ENCODE measurements around the gene CYP2E1.
"Not testable (repeated sequence)": the region's sequence is repeated elsewhere in the genome, so short reads cannot be mapped to it uniquely, and the experiment has no call there.

Gene CYP2E1

DNA sequence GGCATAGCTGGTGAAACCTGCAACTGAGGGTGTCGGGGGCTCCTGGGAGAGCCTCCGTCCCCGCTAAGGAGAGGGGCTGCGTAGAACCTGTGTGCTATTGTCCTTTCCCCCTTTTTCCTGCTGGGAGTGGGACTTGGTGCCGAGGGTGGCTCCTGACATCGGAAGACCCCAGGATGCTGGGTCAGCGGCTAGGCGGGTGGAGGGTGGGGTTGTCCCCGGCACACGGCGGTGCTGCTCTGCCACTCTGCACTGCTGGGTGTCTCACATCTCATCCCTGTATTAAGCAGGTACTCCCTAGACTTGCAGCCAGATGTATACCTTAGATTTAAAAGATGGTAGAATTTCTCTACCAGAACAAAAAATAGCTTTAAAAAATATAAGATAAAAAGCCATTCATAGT, 44.9 kb downstream of the CYP2E1 start:
- ATAC-seq, DNase-seq: not testable (repeated sequence)

- DNase-seq, ATAC-seq: not testable (repeated sequence)
Observed at GRCh38 chr10:133573460-133573859, 46.3 kb downstream of the CYP2E1 start.

GRCh38 chr10:133577037-133577436, 49.9 kb downstream of the CYP2E1 start:
- DNase-seq, ATAC-seq: not testable (repeated sequence)

Data from stimulated activated naive CD8-positive, alpha-beta T cell treated with anti-CD3 and anti-CD28 coated beads, Interleukin-15, Interleukin-2, amounts not matched to agents 100 U/mL and 50 U/mL, for 24 hours (primary cell).